ENCODE data around the gene DFFB. TPM values are rescaled to one million over a fixed set of nuclear protein-coding genes. Genes with fewer than 3 reads are reported as not detected.

Gene DFFB
- total RNA-seq, 1 experiment from 2014 or later = 4.8 TPM

- Mint-ChIP-seq H3K9me3 (ENCODE audit: unreplicated experiment) (no peaks in the 10 kb centered on the region), H3K4me1 (ENCODE audit: insufficient read depth, unreplicated experiment) (peaks cover 3% of the 10 kb centered on the region), H3K27me3 (ENCODE audit: insufficient read depth, unreplicated experiment) (no peaks in the 10 kb centered on the region), H3K36me3 (ENCODE audit: insufficient read depth, unreplicated experiment) (peaks cover 5% of the 10 kb centered on the region), H3K4me3 (ENCODE audit: unreplicated experiment) (no peak overlapping the region), H3K27ac (ENCODE audit: low read depth, unreplicated experiment) (no peak overlapping the region)
- BruUV-seq (replicated peaks) = no TSS peak
- ChIA-PET POLR2A (no interaction called here), CTCF (interaction anchor here (0.9 to 1.8 kb wide), 2 partner anchors 8 to 923 kb away, joined by 4 to 6 read pairs; no protein-coding TSS in a partner anchor)
- DNase-seq (ENCODE audit: unreplicated experiment) = no peak
- intact Hi-C loops (cut with micrococcal nuclease) = no loop called here
- no peak for TF ChIP-seq CTCF (IDR thresholded peaks at IDR 0.05; ENCODE audit: unreplicated experiment)
These were observed 46.1 kb downstream of the DFFB start for GRCh38 chr1:3903141-3904005.

GRCh38 chr1:3904006-3904842 lies 46.9 kb downstream of the DFFB start:
- Mint-ChIP-seq H3K27me3 (ENCODE audit: insufficient read depth, unreplicated experiment) (no peaks in the 10 kb centered on the region), H3K4me1 (ENCODE audit: insufficient read depth, unreplicated experiment) (peaks cover 5% of the 10 kb centered on the region), H3K9me3 (ENCODE audit: unreplicated experiment) (no peaks in the 10 kb centered on the region), H3K27ac (ENCODE audit: low read depth, unreplicated experiment) (no peak overlapping the region), H3K36me3 (ENCODE audit: insufficient read depth, unreplicated experiment) (peaks cover 5% of the 10 kb centered on the region), H3K4me3 (ENCODE audit: unreplicated experiment) (no peak overlapping the region)
- ChIA-PET CTCF (interaction anchor here (0.6 to 0.9 kb wide), 2 partner anchors 923 to 1842 kb away, joined by 4 read pairs; no protein-coding TSS in a partner anchor), POLR2A (interaction anchor here (0.5 kb wide), 1 partner anchor 1766 kb away, joined by 3 read pairs; no protein-coding TSS in a partner anchor)
- intact Hi-C loops (cut with micrococcal nuclease) = no loop called here
- no peak for TF ChIP-seq CTCF (IDR thresholded peaks at IDR 0.05; ENCODE audit: unreplicated experiment)
- no peak for DNase-seq (ENCODE audit: unreplicated experiment)
- BruUV-seq (replicated peaks) = no TSS peak

GRCh38 chr1:3904843-3905185 lies 47.5 kb downstream of the DFFB start:
- Mint-ChIP-seq H3K36me3 (ENCODE audit: insufficient read depth, unreplicated experiment) (peaks cover 5% of the 10 kb centered on the region), H3K27ac (ENCODE audit: low read depth, unreplicated experiment) (no peak overlapping the region), H3K4me1 (ENCODE audit: insufficient read depth, unreplicated experiment) (peaks cover 5% of the 10 kb centered on the region), H3K4me3 (ENCODE audit: unreplicated experiment) (no peak overlapping the region), H3K27me3 (ENCODE audit: insufficient read depth, unreplicated experiment) (no peaks in the 10 kb centered on the region), H3K9me3 (ENCODE audit: unreplicated experiment) (no peaks in the 10 kb centered on the region)
- no TSS peak for BruUV-seq (replicated peaks)
- ChIA-PET CTCF (no interaction called here), POLR2A (no interaction called here)
- TF ChIP-seq CTCF (IDR thresholded peaks at IDR 0.05; ENCODE audit: unreplicated experiment) = no peak
- intact Hi-C loops (cut with micrococcal nuclease) = no loop called here
- no peak for DNase-seq (ENCODE audit: unreplicated experiment)

GRCh38 chr1:3905266-3905952 lies 48.1 kb downstream of the DFFB start:
- ChIA-PET CTCF (interaction anchor here (0.6 kb wide), 1 partner anchor 951 kb away, joined by 3 read pairs; no protein-coding TSS in a partner anchor), POLR2A (no interaction called here)
- Mint-ChIP-seq H3K9me3 (ENCODE audit: unreplicated experiment) (no peaks in the 10 kb centered on the region), H3K4me1 (ENCODE audit: insufficient read depth, unreplicated experiment) (peaks cover 5% of the 10 kb centered on the region), H3K27me3 (ENCODE audit: insufficient read depth, unreplicated experiment) (no peaks in the 10 kb centered on the region), H3K27ac (ENCODE audit: low read depth, unreplicated experiment) (peak overlapping the region; percentile 23), H3K4me3 (ENCODE audit: unreplicated experiment) (no peak overlapping the region), H3K36me3 (ENCODE audit: insufficient read depth, unreplicated experiment) (peaks cover 5% of the 10 kb centered on the region)
- intact Hi-C loops (cut with micrococcal nuclease) = no loop called here
- no TSS peak for BruUV-seq (replicated peaks)
- no peak for DNase-seq (ENCODE audit: unreplicated experiment)
- TF ChIP-seq CTCF (IDR thresholded peaks at IDR 0.05; ENCODE audit: unreplicated experiment) = no peak

Data from MCF 10A (cell line).